Colonic mucosa (tissue), 4 donors: Measurements from ENCODE around the gene LPCAT3. TPM values are rescaled to one million over a fixed set of nuclear protein-coding genes. Genes with fewer than 3 reads are reported as not detected.
A peak's percentile ranks its signal among the peaks of the same experiment; 100 is the strongest.

Experiments used
- DNase-seq: peaks from one replicate; pipeline ENCODE4 v3.0.0-alpha.2; 2020
- H3K27ac ChIP-seq: fragments of 200-600 bp; one replicate; pipeline ENCODE4 v1.8.0; 2021
- H3K27me3 ChIP-seq: fragments of 200-600 bp; one replicate; pipeline ENCODE4 v1.8.0; 2021
- H3K36me3 ChIP-seq: fragments of 200-600 bp; one replicate; pipeline ENCODE4 v1.8.0; 2021
- H3K4me1 ChIP-seq: fragments of 200-600 bp; one replicate; pipeline ENCODE4 v1.8.0; 2021; ENCODE audit warnings: mild to moderate bottlenecking
- H3K4me3 ChIP-seq: fragments of 200-600 bp; one replicate; pipeline ENCODE4 v1.8.0; 2021
- H3K9ac ChIP-seq, 2 donors: one replicate each; pipeline ENCODE4 v1.7.0; 2013; ENCODE audit warnings: control low read depth in 2 of 2, low read depth in 2 of 2, low read length in 2 of 2
- H3K9me3 ChIP-seq: fragments of 200-600 bp; one replicate; pipeline ENCODE4 v1.8.0; 2021
- CTCF ChIP-seq: fragments of 200-600 bp; IDR thresholded peaks from one replicate; pipeline ENCODE4 v1.8.0; 2022; ENCODE audit warnings: antibody characterized with exemption, mild to moderate bottlenecking
- intact Hi-C: fragments of 100-400 bp; cut with DNase I; formaldehyde crosslinking; loops from one replicate; pipeline ENCODE4 v1.14.1; 2022
- total RNA-seq, 2 donors: library from RNA; stranded (reverse); fragmentation: NEBNext Ultra II Directional in 1 of 2; extraction: Animal tissue kit (Norgen Biotek cat#: 25700) in 1 of 2; gene quantifications; one replicate each; pipeline ENCODE4 v1.2.1, GENCODE V29; 2021
- donor health status: healthy.
- donor health status: DM: no; HTN: no; CAD: no.
- donor health status: DM: no; HTN: no; CAD: no.

The LPCAT3 gene
- total RNA-seq, 2 donors from 2014 or later = 71.8 to 77.9 TPM

- Histone ChIP-seq H3K36me3 (no peaks in the 10 kb centered on the region), H3K27ac (peak overlapping the region; percentile 82), H3K9me3 (no peaks in the 10 kb centered on the region), H3K9ac (peak overlapping the region; percentile 47 to 92), H3K4me1 (peaks cover 8% of the 10 kb centered on the region), H3K4me3 (no peak overlapping the region), H3K27me3 (no peaks in the 10 kb centered on the region)
- no peak for TF ChIP-seq CTCF
- intact Hi-C loops = no loop called here
- no peak for DNase-seq
These were observed 79.7 kb downstream of the LPCAT3 start for GRCh38 chr12:6938353-6939190.

GRCh38 chr12:6937481-6938352 lies 80.6 kb downstream of the LPCAT3 start:
- peak overlapping the region; percentile 50 for H3K4me3 ChIP-seq
- H3K27me3 ChIP-seq = no peaks in the 10 kb centered on the region
- peak overlapping the region; percentile 82 for H3K27ac ChIP-seq
- H3K9me3 ChIP-seq = no peaks in the 10 kb centered on the region
- intact Hi-C loops = no loop called here
- H3K36me3 ChIP-seq = no peaks in the 10 kb centered on the region
- peak; percentile 88 for TF ChIP-seq CTCF
- H3K9ac ChIP-seq = peak overlapping the region; percentile 90 to 92
- DNase-seq = peak; percentile 93
- peaks cover 5% of the 10 kb centered on the region for H3K4me1 ChIP-seq

- no peaks in the 10 kb centered on the region for H3K27me3 ChIP-seq
- peak overlapping the region; percentile 50 for H3K4me3 ChIP-seq
- no peak for TF ChIP-seq CTCF
- H3K4me1 ChIP-seq = peaks cover 9% of the 10 kb centered on the region
- intact Hi-C loops = no loop called here
- H3K9me3 ChIP-seq = no peaks in the 10 kb centered on the region
- DNase-seq = no peak
- H3K36me3 ChIP-seq = no peaks in the 10 kb centered on the region
- H3K9ac ChIP-seq = peak overlapping the region; percentile 90 to 92
- H3K27ac ChIP-seq = peak overlapping the region; percentile 82
These were observed 81.4 kb downstream of the LPCAT3 start for GRCh38 chr12:6936636-6937480.

GRCh38 chr12:6936194-6936635 lies 82.1 kb downstream of the LPCAT3 start:
- Histone ChIP-seq H3K36me3 (no peaks in the 10 kb centered on the region), H3K27ac (no peak overlapping the region), H3K4me1 (peaks cover 9% of the 10 kb centered on the region), H3K9ac (peak overlapping the region in 1 of 2 donors; percentile 90), H3K27me3 (no peaks in the 10 kb centered on the region), H3K4me3 (no peak overlapping the region), H3K9me3 (no peaks in the 10 kb centered on the region)
- intact Hi-C loops = no loop called here
- TF ChIP-seq CTCF = no peak
- no peak for DNase-seq
